ENCODE measurements around the gene TBC1D10A.

Gene TBC1D10A

GRCh38 chr22:30335236-30335635, 8.5 kb upstream of the TBC1D10A start:
- no peak overlapping the region for H3K4me3 ChIP-seq (ENCODE audit: low read depth, low read length)
- no peak for DNase-seq (ENCODE audit: low read depth)
- TF ChIP-seq MYC (IDR thresholded peaks at IDR 0.05; ENCODE audit: low read depth, low read length) (no peak), POLR2A (IDR thresholded peaks at IDR 0.05; ENCODE audit: extremely low read depth, insufficient read length) (no peak)
- TF ChIP-seq, protein P1, sequence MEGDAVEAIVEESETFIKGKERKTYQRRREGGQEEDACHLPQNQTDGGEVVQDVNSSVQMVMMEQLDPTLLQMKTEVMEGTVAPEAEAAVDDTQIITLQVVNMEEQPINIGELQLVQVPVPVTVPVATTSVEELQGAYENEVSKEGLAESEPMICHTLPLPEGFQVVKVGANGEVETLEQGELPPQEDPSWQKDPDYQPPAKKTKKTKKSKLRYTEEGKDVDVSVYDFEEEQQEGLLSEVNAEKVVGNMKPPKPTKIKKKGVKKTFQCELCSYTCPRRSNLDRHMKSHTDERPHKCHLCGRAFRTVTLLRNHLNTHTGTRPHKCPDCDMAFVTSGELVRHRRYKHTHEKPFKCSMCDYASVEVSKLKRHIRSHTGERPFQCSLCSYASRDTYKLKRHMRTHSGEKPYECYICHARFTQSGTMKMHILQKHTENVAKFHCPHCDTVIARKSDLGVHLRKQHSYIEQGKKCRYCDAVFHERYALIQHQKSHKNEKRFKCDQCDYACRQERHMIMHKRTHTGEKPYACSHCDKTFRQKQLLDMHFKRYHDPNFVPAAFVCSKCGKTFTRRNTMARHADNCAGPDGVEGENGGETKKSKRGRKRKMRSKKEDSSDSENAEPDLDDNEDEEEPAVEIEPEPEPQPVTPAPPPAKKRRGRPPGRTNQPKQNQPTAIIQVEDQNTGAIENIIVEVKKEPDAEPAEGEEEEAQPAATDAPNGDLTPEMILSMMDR (IDR thresholded peaks at IDR 0.05; ENCODE audit: low read depth, low read length): no peak
- TF ChIP-seq, protein P2, sequence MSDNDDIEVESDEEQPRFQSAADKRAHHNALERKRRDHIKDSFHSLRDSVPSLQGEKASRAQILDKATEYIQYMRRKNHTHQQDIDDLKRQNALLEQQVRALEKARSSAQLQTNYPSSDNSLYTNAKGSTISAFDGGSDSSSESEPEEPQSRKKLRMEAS (IDR thresholded peaks at IDR 0.05; ENCODE audit: low read depth, low read length): no peak

DNA sequence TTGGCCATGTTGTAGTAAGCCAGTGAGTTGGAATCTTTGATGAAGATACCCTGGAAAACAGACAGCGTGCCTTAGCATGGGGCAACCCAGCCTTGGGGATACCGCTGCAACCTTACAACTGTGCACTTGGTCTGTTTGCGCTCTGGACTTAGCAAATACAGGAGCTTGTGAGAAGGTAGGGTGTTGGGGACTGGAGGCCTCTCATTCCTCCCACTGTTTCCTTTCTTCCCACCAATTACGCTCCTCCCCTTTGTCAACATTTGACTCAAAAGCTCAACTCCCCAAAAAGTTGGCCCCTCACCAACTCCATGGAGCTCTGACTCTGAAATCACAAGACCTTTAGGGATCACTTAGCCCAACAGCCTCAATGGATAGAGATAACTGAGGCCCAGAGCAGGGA, 7.9 kb upstream of the TBC1D10A start:
- no peak for TF ChIP-seq MYC (IDR thresholded peaks at IDR 0.05; ENCODE audit: low read depth, low read length)
- TF ChIP-seq, protein P1 (IDR thresholded peaks at IDR 0.05; ENCODE audit: low read depth, low read length): no peak
- no peak for TF ChIP-seq POLR2A (IDR thresholded peaks at IDR 0.05; ENCODE audit: extremely low read depth, insufficient read length)
- TF ChIP-seq, protein P2 (IDR thresholded peaks at IDR 0.05; ENCODE audit: low read depth, low read length): no peak
- DNase-seq (ENCODE audit: low read depth): no peak

DNA sequence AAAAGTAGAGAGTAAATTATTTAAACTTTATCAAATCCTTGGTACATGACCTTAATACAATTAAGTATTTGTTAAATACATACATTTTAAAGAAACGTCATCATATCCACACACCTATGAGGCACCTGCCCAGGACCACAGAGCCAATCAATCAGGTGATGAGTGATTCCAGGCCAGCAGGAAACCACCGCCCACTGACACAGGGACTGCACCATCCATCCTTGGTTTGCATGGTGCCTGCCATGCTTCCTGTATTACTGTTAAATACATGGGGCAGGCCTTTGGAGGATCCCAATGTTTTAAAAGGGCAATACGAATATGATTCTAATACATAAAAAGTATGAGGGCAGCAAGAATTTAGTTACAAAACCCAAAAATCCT, 7.0 kb upstream of the TBC1D10A start:
- H3K4me3 ChIP-seq (ENCODE audit: low read depth, low read length): no peak overlapping the region
- no peak for DNase-seq (ENCODE audit: low read depth)
- TF ChIP-seq, protein P2 (IDR thresholded peaks at IDR 0.05; ENCODE audit: low read depth, low read length): no peak
- no peak for TF ChIP-seq POLR2A (IDR thresholded peaks at IDR 0.05; ENCODE audit: extremely low read depth, insufficient read length)
- TF ChIP-seq, protein P1 (IDR thresholded peaks at IDR 0.05; ENCODE audit: low read depth, low read length): no peak
- no peak for TF ChIP-seq MYC (IDR thresholded peaks at IDR 0.05; ENCODE audit: low read depth, low read length)

More for the DNA sequence above, 7.9 kb upstream of the TBC1D10A start:
- no peak overlapping the region for H3K4me3 ChIP-seq (ENCODE audit: low read depth, low read length)

DNA sequence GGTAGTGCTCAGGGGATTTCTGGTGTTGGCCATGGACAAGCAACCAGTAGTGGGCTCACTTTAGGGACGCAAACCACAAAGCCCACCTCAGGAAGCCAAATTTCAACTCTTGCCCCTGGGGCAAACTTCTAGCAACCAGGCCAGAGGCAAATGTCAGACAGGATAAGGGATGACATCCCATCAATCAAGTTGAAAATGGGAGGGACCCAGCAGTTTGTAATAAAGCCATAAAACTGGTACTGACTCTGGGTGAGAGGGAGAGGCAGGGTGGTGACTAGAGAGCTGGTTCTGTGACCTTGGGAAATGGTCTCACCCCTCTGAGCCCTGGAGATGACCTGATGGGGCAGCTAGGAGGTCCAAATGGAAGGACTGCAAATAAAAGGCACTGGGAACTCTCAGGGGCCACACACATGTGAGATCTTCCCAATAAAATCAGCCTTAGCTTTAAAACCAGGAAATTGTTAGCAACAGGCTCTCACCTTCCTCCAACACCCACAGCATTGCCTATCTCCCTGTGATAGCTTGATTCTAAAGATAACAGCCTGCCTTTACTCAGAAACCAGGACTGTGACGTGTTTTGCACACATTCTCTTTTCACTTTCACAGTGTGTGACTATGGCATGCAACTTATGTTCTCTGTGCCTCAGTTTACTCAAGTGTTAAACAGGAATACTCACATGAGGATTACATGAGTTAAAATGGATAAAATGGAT, 6.4 kb upstream of the TBC1D10A start:
- TF ChIP-seq, protein P1 (IDR thresholded peaks at IDR 0.05; ENCODE audit: low read depth, low read length): no peak
- no peak overlapping the region for H3K4me3 ChIP-seq (ENCODE audit: low read depth, low read length)
- DNase-seq (ENCODE audit: low read depth): no peak

DNA sequence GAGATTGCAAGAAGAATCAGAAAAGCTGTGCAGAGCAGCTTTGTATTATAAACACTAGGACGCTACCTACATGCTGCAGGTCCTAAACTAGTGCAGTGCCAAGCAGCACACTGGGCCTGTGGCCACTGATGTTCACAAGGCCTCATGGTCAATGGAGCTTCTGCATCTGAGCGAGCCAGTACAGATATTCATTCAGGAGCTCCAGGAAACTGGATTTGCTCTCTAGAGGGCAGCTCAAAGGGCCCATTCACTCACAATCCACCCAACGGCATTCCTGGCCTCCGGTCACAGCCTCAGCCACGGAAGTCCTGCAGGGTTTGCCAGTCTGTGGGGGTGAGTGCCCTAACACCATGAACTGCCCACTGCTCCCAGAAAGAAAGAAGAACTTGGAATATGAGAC, 5.8 kb upstream of the TBC1D10A start:
- TF ChIP-seq, protein P2 (IDR thresholded peaks at IDR 0.05; ENCODE audit: low read depth, low read length): no peak
- no peak for TF ChIP-seq POLR2A (IDR thresholded peaks at IDR 0.05; ENCODE audit: extremely low read depth, insufficient read length)
- TF ChIP-seq, protein P1 (IDR thresholded peaks at IDR 0.05; ENCODE audit: low read depth, low read length): no peak
- no peak for TF ChIP-seq MYC (IDR thresholded peaks at IDR 0.05; ENCODE audit: low read depth, low read length)
- H3K4me3 ChIP-seq (ENCODE audit: low read depth, low read length): no peak overlapping the region
- no peak for DNase-seq (ENCODE audit: low read depth)
